Esophagus squamous epithelium (tissue), 4 donors: ENCODE results near the gene CTTNBP2NL.

ENCODE experiments used
- POLR2A ChIP-seq, 4 donors: fragments of 450-650 bp; IDR thresholded peaks; one replicate each; pipeline ENCODE4 v1.6.1; 2017; ENCODE audit warnings: antibody characterized with exemption in 4 of 4, mild to moderate bottlenecking in 4 of 4, moderate library complexity in 3 of 4
- TF ChIP-seq, protein P1 (sequence below), 6 experiments: fragments of 450-650 bp in 4 of 6; fragments of 200-600 bp in 2 of 6; sonication (generic) in 2 of 6; IDR thresholded peaks; one replicate each; pipeline ENCODE4 v1.5.1; 2016 to 2019; ENCODE audit warnings: antibody characterized with exemption in 6 of 6, mild to moderate bottlenecking in 4 of 6, moderate library complexity in 4 of 6

DNA sequence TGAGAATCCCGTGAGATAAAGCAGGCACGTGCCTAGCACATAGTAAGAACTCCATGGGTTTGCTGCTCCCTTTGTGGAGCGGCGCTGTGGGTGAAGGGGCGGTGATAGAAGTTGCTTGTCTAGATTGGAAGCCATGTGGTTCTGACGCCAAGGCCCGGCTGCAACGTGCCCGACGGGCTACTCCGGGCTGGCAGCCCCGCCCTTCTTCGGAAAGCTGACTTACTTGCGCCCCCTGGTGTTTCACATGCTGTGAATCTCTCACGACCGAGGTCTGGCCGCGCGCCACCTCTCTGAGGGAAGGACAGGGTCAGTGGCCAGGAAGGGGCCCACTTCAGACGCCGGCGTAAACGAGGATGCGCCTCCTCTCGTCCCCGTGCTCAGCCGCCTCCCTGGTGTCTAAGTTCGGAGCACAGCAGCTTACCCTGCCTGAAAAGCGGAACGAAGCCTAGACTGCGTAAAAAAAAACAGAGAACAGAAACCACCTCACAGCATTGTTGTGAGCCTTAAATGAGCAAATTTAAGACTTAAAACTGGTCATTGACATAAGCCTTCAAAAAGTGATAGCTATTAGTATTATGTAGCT is 70.2 kb downstream of the CTTNBP2NL start:
- TF ChIP-seq POLR2A (IDR thresholded peaks at IDR 0.05), result peak in 1 of 4 donors; percentile 30
- TF ChIP-seq, protein P1, sequence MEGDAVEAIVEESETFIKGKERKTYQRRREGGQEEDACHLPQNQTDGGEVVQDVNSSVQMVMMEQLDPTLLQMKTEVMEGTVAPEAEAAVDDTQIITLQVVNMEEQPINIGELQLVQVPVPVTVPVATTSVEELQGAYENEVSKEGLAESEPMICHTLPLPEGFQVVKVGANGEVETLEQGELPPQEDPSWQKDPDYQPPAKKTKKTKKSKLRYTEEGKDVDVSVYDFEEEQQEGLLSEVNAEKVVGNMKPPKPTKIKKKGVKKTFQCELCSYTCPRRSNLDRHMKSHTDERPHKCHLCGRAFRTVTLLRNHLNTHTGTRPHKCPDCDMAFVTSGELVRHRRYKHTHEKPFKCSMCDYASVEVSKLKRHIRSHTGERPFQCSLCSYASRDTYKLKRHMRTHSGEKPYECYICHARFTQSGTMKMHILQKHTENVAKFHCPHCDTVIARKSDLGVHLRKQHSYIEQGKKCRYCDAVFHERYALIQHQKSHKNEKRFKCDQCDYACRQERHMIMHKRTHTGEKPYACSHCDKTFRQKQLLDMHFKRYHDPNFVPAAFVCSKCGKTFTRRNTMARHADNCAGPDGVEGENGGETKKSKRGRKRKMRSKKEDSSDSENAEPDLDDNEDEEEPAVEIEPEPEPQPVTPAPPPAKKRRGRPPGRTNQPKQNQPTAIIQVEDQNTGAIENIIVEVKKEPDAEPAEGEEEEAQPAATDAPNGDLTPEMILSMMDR (IDR thresholded peaks at IDR 0.05), result peak; percentile 82 to 96 (median 92)
